Liver (tissue), 9 donors: ENCODE measurements around the gene PLEKHM2. TPM values are rescaled to one million over a fixed set of nuclear protein-coding genes. Genes with fewer than 3 reads are reported as not detected.
A peak's percentile ranks its signal among the peaks of the same experiment; 100 is the strongest.

Experiments used
- DNase-seq: peaks from one replicate; pipeline ENCODE4 v3.0.0-alpha.2; 2017; ENCODE audit warnings: low spot score
- H3K27ac ChIP-seq, 2 donors: one replicate each; pipeline ENCODE4 v1.7.0; 2013; ENCODE audit warnings: inconsistent platforms in 2 of 2, low read length in 2 of 2, control low read depth in 1 of 2, low read depth in 1 of 2, mild to moderate bottlenecking in 1 of 2
- H3K27me3 ChIP-seq, 4 donors: one replicate each; pipeline versions ENCODE4 v1.6.1 to v1.7.0; 2013; ENCODE audit warnings: low read length in 3 of 4, inconsistent platforms in 1 of 4, mild to moderate bottlenecking in 1 of 4, moderate library complexity in 1 of 4; ENCODE audit not compliant: control insufficient read depth in 4 of 4, insufficient read depth in 4 of 4
- H3K36me3 ChIP-seq, 4 donors: one replicate each; pipeline versions ENCODE4 v1.6.1 to v1.7.0; 2013; ENCODE audit warnings: low read length in 3 of 4, mild to moderate bottlenecking in 3 of 4, low read depth in 1 of 4, moderate library complexity in 1 of 4; ENCODE audit not compliant: control insufficient read depth in 4 of 4, insufficient read depth in 3 of 4
- H3K4me1 ChIP-seq, 4 donors: one replicate each; pipeline versions ENCODE4 v1.6.1 to v1.7.0; 2013; ENCODE audit warnings: low read length in 3 of 4, mild to moderate bottlenecking in 3 of 4, moderate library complexity in 1 of 4; ENCODE audit not compliant: control insufficient read depth in 4 of 4, insufficient read depth in 4 of 4
- H3K4me3 ChIP-seq, 3 donors: one replicate each; pipeline versions ENCODE4 v1.6.1 to v1.7.0; 2013; ENCODE audit warnings: low read length in 3 of 3, control low read depth in 1 of 3, low read depth in 1 of 3, mild to moderate bottlenecking in 1 of 3
- H3K9ac ChIP-seq, 2 donors: one replicate each; pipeline ENCODE4 v1.7.0; 2013; ENCODE audit warnings: low read length in 2 of 2, mild to moderate bottlenecking in 2 of 2, moderate library complexity in 2 of 2, control low read depth in 1 of 2, low read depth in 1 of 2
- H3K9me3 ChIP-seq, 4 donors: one replicate each; pipeline versions ENCODE4 v1.6.1 to v1.7.0; 2013; ENCODE audit warnings: low read length in 3 of 4; ENCODE audit not compliant: control insufficient read depth in 4 of 4
- FOXA1 ChIP-seq: IDR thresholded peaks from 2 replicates; pipeline ENCODE4 v1.6.1; 2016; ENCODE audit warnings: antibody characterized with exemption
- FOXA2 ChIP-seq: IDR thresholded peaks from 2 replicates; pipeline ENCODE4 v1.6.1; 2016; ENCODE audit warnings: antibody characterized with exemption
- GABPA ChIP-seq, 2 donors: IDR thresholded peaks in 1 of 2; conservative IDR thresholded peaks in 1 of 2; 2 replicates each; pipeline ENCODE4 v1.6.1; 2016; ENCODE audit warnings: antibody characterized with exemption in 2 of 2, mild to moderate bottlenecking in 1 of 2, moderate library complexity in 1 of 2
- HNF4A ChIP-seq, 2 donors: conservative IDR thresholded peaks; 2 replicates each; pipeline ENCODE4 v1.6.1; 2016; ENCODE audit warnings: antibody characterized with exemption in 2 of 2, mild to moderate bottlenecking in 2 of 2
- HNF4G ChIP-seq: IDR thresholded peaks from 2 replicates; pipeline ENCODE4 v1.6.1; 2016; ENCODE audit warnings: antibody characterized with exemption
- NR2F2 ChIP-seq: IDR thresholded peaks from 2 replicates; pipeline ENCODE4 v1.6.1; 2016; ENCODE audit warnings: antibody characterized with exemption
- RAD21 ChIP-seq, 2 donors: IDR thresholded peaks; 2 replicates each; pipeline ENCODE4 v1.6.1; 2016; ENCODE audit warnings: antibody characterized with exemption in 2 of 2, mild to moderate bottlenecking in 2 of 2
- RXRA ChIP-seq, 2 donors: IDR thresholded peaks; 2 replicates each; pipeline ENCODE4 v1.6.1; 2017 to 2018; ENCODE audit warnings: antibody characterized with exemption in 2 of 2, mild to moderate bottlenecking in 1 of 2
- SP1 ChIP-seq: IDR thresholded peaks from 2 replicates; pipeline ENCODE4 v1.6.1; 2018; ENCODE audit warnings: antibody characterized with exemption, mild to moderate bottlenecking
- TAF1 ChIP-seq: conservative IDR thresholded peaks from 2 replicates; pipeline ENCODE4 v1.6.1; 2016; ENCODE audit warnings: antibody characterized with exemption, mild to moderate bottlenecking
- WGBS: extraction: QIAGEN DNeasy Blood & Tissue Kit; methylation state at CpG from one replicate; pipeline ENCODE4 v1.1.7; 2013; 5-methylcytosine and 5-hydroxymethylcytosine counted together
- polyA plus RNA-seq, 2 donors: library from polyadenylated mRNA; stranded (reverse) in 1 of 2; unstranded in 1 of 2; fragments of 200-250 nt in 1 of 2; fragments of >200 nt in 1 of 2; fragmentation: Nextera tagmentation in 1 of 2; extraction: Ambion mirVana in 1 of 2; gene quantifications; one replicate each; pipeline versions ENCODE4 v1.2.1 to v1.2.3, GENCODE V29; 2013 to 2015
- total RNA-seq, 2 donors: library from RNA; depleted of rRNA; stranded (reverse); fragments of >200 nt; gene quantifications; one replicate each; pipeline ENCODE4 v1.2.3, GENCODE V29; 2014
- TF ChIP-seq, protein P1 (sequence below): fragments of 150-350 bp; IDR thresholded peaks from 2 replicates; pipeline ENCODE4 v1.5.1; 2017; ENCODE audit warnings: improper control_type of control experiment, low read depth, low read length; ENCODE audit not compliant: missing input control
- TF ChIP-seq, protein P2 (sequence below): IDR thresholded peaks from 2 replicates; pipeline ENCODE4 v1.6.1; 2016; ENCODE audit warnings: antibody characterized with exemption
- TF ChIP-seq, protein P3 (sequence below): IDR thresholded peaks from 2 replicates; pipeline ENCODE4 v1.6.1; 2016; ENCODE audit warnings: antibody characterized with exemption, mild to moderate bottlenecking
- donor health status: healthy.
- donor health status: healthy.
- donor health status: healthy.
- donor health status: healthy.
- donor health status: healthy.

The PLEKHM2 gene
- total and polyA plus RNA-seq, 4 donors: 4.1 to 22.6 (median 17.0) TPM

DNA sequence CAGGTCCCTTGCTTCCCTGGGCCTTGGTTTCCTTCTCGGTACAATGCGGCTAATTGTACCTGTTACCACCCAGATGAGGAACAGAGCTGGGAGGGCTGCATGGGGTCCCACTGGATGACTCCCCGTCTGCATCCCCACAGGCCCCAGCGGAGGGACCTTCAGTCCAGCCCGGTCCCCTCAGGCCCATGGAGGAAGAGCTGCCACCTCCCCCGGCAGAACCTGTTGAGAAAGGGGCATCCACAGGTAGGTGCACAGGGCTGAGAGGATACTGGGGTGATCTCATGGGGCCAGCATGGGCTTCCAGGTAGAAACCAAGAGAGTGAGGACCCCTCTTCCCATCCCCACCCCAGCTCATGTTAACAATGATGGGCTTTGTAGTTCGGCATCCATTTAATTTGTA is 84.3 kb downstream of the PLEKHM2 start:
- Histone ChIP-seq H3K9ac (no peak overlapping the region), H3K27me3 (no peaks in the 10 kb centered on the region), H3K9me3 (no peaks in the 10 kb centered on the region), H3K4me1 (peaks cover 0 to 4% (median 0%) of the 10 kb centered on the region in 4 donors), H3K27ac (no peak overlapping the region), H3K36me3 (peaks cover 0 to 4% (median 2%) of the 10 kb centered on the region in 4 donors), H3K4me3 (no peak overlapping the region)
- TF ChIP-seq, protein P1, sequence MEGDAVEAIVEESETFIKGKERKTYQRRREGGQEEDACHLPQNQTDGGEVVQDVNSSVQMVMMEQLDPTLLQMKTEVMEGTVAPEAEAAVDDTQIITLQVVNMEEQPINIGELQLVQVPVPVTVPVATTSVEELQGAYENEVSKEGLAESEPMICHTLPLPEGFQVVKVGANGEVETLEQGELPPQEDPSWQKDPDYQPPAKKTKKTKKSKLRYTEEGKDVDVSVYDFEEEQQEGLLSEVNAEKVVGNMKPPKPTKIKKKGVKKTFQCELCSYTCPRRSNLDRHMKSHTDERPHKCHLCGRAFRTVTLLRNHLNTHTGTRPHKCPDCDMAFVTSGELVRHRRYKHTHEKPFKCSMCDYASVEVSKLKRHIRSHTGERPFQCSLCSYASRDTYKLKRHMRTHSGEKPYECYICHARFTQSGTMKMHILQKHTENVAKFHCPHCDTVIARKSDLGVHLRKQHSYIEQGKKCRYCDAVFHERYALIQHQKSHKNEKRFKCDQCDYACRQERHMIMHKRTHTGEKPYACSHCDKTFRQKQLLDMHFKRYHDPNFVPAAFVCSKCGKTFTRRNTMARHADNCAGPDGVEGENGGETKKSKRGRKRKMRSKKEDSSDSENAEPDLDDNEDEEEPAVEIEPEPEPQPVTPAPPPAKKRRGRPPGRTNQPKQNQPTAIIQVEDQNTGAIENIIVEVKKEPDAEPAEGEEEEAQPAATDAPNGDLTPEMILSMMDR: no peak
- no peak for TF ChIP-seq FOXA1
- TF ChIP-seq, protein P2, sequence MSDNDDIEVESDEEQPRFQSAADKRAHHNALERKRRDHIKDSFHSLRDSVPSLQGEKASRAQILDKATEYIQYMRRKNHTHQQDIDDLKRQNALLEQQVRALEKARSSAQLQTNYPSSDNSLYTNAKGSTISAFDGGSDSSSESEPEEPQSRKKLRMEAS: no peak
- no peak for TF ChIP-seq NR2F2
- TF ChIP-seq FOXA2: no peak
- TF ChIP-seq HNF4G: no peak
- TF ChIP-seq, protein P3, sequence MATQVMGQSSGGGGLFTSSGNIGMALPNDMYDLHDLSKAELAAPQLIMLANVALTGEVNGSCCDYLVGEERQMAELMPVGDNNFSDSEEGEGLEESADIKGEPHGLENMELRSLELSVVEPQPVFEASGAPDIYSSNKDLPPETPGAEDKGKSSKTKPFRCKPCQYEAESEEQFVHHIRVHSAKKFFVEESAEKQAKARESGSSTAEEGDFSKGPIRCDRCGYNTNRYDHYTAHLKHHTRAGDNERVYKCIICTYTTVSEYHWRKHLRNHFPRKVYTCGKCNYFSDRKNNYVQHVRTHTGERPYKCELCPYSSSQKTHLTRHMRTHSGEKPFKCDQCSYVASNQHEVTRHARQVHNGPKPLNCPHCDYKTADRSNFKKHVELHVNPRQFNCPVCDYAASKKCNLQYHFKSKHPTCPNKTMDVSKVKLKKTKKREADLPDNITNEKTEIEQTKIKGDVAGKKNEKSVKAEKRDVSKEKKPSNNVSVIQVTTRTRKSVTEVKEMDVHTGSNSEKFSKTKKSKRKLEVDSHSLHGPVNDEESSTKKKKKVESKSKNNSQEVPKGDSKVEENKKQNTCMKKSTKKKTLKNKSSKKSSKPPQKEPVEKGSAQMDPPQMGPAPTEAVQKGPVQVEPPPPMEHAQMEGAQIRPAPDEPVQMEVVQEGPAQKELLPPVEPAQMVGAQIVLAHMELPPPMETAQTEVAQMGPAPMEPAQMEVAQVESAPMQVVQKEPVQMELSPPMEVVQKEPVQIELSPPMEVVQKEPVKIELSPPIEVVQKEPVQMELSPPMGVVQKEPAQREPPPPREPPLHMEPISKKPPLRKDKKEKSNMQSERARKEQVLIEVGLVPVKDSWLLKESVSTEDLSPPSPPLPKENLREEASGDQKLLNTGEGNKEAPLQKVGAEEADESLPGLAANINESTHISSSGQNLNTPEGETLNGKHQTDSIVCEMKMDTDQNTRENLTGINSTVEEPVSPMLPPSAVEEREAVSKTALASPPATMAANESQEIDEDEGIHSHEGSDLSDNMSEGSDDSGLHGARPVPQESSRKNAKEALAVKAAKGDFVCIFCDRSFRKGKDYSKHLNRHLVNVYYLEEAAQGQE: no peak
- TF ChIP-seq RAD21 (IDR thresholded peaks at IDR 0.05): no peak
- TF ChIP-seq RXRA (IDR thresholded peaks at IDR 0.05): no peak
- no peak for DNase-seq
- WGBS: 96% methylated on average over 7 of the region's 7 CpGs

DNA sequence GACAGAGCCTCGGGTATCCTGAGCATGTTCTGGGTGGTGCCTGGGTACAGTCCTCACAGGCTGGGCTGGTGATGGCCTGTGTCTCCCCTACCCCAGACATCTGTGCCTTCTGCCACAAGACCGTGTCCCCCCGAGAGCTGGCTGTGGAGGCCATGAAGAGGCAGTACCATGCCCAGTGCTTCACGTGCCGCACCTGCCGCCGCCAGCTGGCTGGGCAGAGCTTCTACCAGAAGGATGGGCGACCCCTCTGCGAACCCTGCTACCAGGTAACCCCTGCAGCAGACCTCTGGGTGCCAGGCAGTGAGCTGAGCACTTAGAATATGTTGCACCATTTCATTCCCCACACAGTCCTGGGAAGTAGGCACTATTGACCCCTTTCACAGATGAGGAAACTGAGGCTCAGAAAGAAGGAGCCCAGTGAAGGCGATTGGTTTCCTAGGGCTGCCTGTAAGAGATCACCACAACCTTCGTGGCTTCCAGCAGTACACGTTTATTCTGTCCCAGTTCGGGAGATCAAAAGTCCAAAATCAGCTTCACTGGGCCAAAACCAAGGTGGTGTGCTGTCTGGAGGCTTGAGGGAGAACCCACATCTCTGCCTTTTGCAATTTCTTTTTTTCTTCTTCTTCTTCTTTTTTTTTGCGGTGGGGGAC is 86.3 kb downstream of the PLEKHM2 start:
- 87% methylated on average over 14 of the region's 14 CpGs for WGBS
- Histone ChIP-seq H3K27me3 (no peaks in the 10 kb centered on the region), H3K9me3 (no peaks in the 10 kb centered on the region), H3K27ac (no peak overlapping the region), H3K4me1 (peaks cover 0 to 4% (median 0%) of the 10 kb centered on the region in 4 donors), H3K9ac (no peak overlapping the region), H3K36me3 (peaks cover 0 to 3% (median 0%) of the 10 kb centered on the region in 4 donors), H3K4me3 (no peak overlapping the region)
- TF ChIP-seq HNF4A (conservative IDR thresholded peaks at IDR 0.05) (peak; percentile 17 to 20), TAF1 (no peak), GABPA (IDR thresholded peaks at IDR 0.05 in 1 of 2, conservative IDR thresholded peaks at IDR 0.05 in 1 of 2) (no peak), FOXA1 (no peak), SP1 (no peak)
- no peak for DNase-seq
